ENCODE measurements around the gene PCDHA1. TPM values are rescaled to one million over a fixed set of nuclear protein-coding genes. Genes with fewer than 3 reads are reported as not detected.

Gene PCDHA1
- total and polyA plus RNA-seq, 2 experiments from 2014 or later: 0.81 to 1.6 TPM

DNA sequence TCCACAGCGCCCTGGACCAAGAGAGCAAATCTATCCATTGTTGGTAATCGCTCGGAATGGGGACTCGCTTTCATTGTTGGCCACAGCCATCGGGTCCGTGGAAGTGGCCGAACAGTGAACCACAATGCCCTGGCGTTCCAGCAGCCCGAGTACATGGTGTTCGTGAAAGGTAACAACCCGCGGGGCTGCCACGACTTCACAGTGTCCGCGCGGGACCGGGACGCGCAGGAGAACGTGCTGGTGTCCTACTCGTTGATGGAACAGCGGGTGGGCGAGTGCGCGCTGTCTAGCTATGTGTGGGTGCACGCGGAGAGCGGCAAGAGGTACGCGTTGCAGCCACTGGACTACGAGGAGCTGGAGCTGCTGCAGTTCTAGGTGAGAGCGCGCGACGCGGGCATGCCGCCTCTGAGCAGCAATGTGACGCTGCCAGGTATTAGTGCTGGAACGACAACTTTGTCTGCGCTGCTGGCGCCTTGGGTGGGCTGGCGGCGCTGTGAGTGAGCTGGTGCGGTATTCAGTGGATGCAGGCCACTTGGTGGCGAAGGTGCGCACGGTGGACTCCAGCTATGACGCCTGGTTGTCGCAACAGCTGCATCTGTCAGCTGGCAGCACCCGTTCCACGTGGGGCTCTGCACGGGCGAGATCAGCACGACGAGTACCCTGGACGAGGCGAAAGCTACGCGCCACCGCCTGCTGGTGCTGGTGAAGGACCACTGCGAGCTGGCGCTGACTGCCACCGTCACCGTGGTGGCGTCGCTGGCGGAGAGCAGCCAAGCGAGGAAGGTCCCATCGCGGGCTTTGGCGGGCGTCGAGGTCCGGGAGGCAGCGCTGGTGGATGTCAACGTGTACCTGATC is 76.7 kb downstream of the PCDHA1 start:
- peaks cover 31% of the 10 kb centered on the region; the same call in 2 of the 3 replicates for H3K9me3 Mint-ChIP-seq
- no peak overlapping the region for H3K27ac Mint-ChIP-seq

More for the DNA sequence above, 76.7 kb downstream of the PCDHA1 start:
- H3K9me2 ChIP-seq (ENCODE audit: insufficient read depth): no peaks in the 10 kb centered on the region
- no peaks in the 10 kb centered on the region for H3K4me1 ChIP-seq (ENCODE audit: insufficient read depth)
- H3K4me3 Mint-ChIP-seq: no peak overlapping the region
- no peaks in the 10 kb centered on the region for H3F3A ChIP-seq (replicated peaks; ENCODE audit: low read depth)
- H3K79me2 ChIP-seq (replicated peaks; ENCODE audit: insufficient read depth): peaks cover 15% of the 10 kb centered on the region
- H2AFZ ChIP-seq: no peak overlapping the region
- peaks cover 3% of the 10 kb centered on the region for H3K27me3 Mint-ChIP-seq (ENCODE audit: insufficient read depth, low read depth, poor library complexity)
- H4K20me1 ChIP-seq (replicated peaks; ENCODE audit: insufficient read depth): no peaks in the 10 kb centered on the region; the same call in 1 of the 2 replicates
- no peaks in the 10 kb centered on the region; the same call in 1 of the 2 replicates for H3K36me3 ChIP-seq (ENCODE audit: insufficient read depth)
- no peak overlapping the region for H3K4me3 ChIP-seq
- DNase-seq (ENCODE audit: low spot score): no peak
- H3K27me3 ChIP-seq (ENCODE audit: insufficient read depth): no peaks in the 10 kb centered on the region
- H3K4me1 Mint-ChIP-seq: no peaks in the 10 kb centered on the region
- no peak overlapping the region for H3K4me2 ChIP-seq
- H3K27ac ChIP-seq (ENCODE audit: low read depth): no peak overlapping the region
- ATAC-seq: no peak
- TF ChIP-seq CTCF (conservative IDR thresholded peaks at IDR 0.05; ENCODE audit: low read depth in 2 of 2) (no peak), ZNF114 (CRISPR knock-in tag; IDR thresholded peaks at IDR 0.05) (no peak), CREB1 (CRISPR knock-in tag; IDR thresholded peaks at IDR 0.05; ENCODE audit: low read depth) (no peak), EZH2phosphoT487 (IDR thresholded peaks at IDR 0.05; ENCODE audit: unreplicated experiment) (no peak), POLR2AphosphoS5 (IDR thresholded peaks at IDR 0.05; ENCODE audit: low read depth) (no peak), REST (IDR thresholded peaks at IDR 0.05; ENCODE audit: unreplicated experiment) (no peak), STAT1 (IDR thresholded peaks at IDR 0.05; ENCODE audit: unreplicated experiment) (no peak), ZNF331 (CRISPR knock-in tag; IDR thresholded peaks at IDR 0.05; ENCODE audit: low read depth) (no peak), JUNB (IDR thresholded peaks at IDR 0.05; ENCODE audit: unreplicated experiment) (no peak), EZH2 (IDR thresholded peaks at IDR 0.05; ENCODE audit: low read depth, unreplicated experiment) (no peak), NANOG (IDR thresholded peaks at IDR 0.05; ENCODE audit: borderline replicate concordance) (no peak)
- TF ChIP-seq, protein P1, sequence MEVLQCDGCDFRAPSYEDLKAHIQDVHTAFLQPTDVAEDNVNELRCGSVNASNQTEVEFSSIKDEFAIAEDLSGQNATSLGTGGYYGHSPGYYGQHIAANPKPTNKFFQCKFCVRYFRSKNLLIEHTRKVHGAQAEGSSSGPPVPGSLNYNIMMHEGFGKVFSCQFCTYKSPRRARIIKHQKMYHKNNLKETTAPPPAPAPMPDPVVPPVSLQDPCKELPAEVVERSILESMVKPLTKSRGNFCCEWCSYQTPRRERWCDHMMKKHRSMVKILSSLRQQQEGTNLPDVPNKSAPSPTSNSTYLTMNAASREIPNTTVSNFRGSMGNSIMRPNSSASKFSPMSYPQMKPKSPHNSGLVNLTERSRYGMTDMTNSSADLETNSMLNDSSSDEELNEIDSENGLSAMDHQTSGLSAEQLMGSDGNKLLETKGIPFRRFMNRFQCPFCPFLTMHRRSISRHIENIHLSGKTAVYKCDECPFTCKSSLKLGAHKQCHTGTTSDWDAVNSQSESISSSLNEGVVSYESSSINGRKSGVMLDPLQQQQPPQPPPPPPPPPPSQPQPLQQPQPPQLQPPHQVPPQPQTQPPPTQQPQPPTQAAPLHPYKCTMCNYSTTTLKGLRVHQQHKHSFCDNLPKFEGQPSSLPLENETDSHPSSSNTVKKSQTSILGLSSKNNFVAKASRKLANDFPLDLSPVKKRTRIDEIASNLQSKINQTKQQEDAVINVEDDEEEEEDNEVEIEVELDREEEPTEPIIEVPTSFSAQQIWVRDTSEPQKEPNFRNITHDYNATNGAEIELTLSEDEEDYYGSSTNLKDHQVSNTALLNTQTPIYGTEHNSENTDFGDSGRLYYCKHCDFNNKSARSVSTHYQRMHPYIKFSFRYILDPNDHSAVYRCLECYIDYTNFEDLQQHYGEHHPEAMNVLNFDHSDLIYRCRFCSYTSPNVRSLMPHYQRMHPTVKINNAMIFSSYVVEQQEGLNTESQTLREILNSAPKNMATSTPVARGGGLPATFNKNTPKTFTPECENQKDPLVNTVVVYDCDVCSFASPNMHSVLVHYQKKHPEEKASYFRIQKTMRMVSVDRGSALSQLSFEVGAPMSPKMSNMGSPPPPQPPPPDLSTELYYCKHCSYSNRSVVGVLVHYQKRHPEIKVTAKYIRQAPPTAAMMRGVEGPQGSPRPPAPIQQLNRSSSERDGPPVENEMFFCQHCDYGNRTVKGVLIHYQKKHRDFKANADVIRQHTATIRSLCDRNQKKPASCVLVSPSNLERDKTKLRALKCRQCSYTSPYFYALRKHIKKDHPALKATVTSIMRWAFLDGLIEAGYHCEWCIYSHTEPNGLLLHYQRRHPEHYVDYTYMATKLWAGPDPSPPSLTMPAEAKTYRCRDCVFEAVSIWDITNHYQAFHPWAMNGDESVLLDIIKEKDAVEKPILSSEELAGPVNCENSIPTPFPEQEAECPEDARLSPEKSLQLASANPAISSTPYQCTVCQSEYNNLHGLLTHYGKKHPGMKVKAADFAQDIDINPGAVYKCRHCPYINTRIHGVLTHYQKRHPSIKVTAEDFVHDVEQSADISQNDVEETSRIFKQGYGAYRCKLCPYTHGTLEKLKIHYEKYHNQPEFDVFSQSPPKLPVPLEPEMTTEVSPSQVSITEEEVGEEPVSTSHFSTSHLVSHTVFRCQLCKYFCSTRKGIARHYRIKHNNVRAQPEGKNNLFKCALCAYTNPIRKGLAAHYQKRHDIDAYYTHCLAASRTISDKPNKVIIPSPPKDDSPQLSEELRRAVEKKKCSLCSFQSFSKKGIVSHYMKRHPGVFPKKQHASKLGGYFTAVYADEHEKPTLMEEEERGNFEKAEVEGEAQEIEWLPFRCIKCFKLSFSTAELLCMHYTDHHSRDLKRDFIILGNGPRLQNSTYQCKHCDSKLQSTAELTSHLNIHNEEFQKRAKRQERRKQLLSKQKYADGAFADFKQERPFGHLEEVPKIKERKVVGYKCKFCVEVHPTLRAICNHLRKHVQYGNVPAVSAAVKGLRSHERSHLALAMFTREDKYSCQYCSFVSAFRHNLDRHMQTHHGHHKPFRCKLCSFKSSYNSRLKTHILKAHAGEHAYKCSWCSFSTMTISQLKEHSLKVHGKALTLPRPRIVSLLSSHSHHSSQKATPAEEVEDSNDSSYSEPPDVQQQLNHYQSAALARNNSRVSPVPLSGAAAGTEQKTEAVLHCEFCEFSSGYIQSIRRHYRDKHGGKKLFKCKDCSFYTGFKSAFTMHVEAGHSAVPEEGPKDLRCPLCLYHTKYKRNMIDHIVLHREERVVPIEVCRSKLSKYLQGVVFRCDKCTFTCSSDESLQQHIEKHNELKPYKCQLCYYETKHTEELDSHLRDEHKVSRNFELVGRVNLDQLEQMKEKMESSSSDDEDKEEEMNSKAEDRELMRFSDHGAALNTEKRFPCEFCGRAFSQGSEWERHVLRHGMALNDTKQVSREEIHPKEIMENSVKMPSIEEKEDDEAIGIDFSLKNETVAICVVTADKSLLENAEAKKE (CRISPR knock-in tag; IDR thresholded peaks at IDR 0.05): no peak
- TF ChIP-seq, protein P2, sequence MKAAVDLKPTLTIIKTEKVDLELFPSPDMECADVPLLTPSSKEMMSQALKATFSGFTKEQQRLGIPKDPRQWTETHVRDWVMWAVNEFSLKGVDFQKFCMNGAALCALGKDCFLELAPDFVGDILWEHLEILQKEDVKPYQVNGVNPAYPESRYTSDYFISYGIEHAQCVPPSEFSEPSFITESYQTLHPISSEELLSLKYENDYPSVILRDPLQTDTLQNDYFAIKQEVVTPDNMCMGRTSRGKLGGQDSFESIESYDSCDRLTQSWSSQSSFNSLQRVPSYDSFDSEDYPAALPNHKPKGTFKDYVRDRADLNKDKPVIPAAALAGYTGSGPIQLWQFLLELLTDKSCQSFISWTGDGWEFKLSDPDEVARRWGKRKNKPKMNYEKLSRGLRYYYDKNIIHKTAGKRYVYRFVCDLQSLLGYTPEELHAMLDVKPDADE (IDR thresholded peaks at IDR 0.05): no peak
- peaks cover 51% of the 10 kb centered on the region for H3K36me3 Mint-ChIP-seq (ENCODE audit: low read depth)
